Kidney (tissue), 14 donors: ENCODE measurements around the gene CRIM1. TPM values are rescaled to one million over a fixed set of nuclear protein-coding genes. Genes with fewer than 3 reads are reported as not detected.

Source experiments
- DNase-seq, 5 donors: peaks; one replicate each; pipeline ENCODE4 v3.0.0-alpha.2; 2013 to 2020
- FAIRE-seq: peaks from 2 replicates; lab custom pipeline; 2012; peaks lifted over from hg19 to GRCh38; lab: Jason Lieb, UNC
- H3K27ac ChIP-seq, 2 donors: one replicate each; pipeline ENCODE4 v1.7.0; 2013; ENCODE audit warnings: low read depth in 2 of 2, low read length in 2 of 2, inconsistent platforms in 1 of 2
- H3K27me3 ChIP-seq: one replicate; pipeline ENCODE4 v1.7.1; 2013; ENCODE audit warnings: low read length, inconsistent platforms; ENCODE audit not compliant: control insufficient read depth, insufficient read depth
- H3K36me3 ChIP-seq, 3 donors: one replicate each; pipeline versions ENCODE4 v1.7.0 to v1.7.1; 2013; ENCODE audit warnings: low read length in 3 of 3, control low read depth in 1 of 3, inconsistent platforms in 1 of 3; ENCODE audit not compliant: insufficient read depth in 3 of 3, control insufficient read depth in 2 of 3
- H3K4me1 ChIP-seq, 3 donors: one replicate each; pipeline versions ENCODE4 v1.7.0 to v1.7.1; 2013; ENCODE audit warnings: low read length in 3 of 3, inconsistent platforms in 1 of 3, low read depth in 1 of 3; ENCODE audit not compliant: control insufficient read depth in 2 of 3, insufficient read depth in 2 of 3
- H3K4me3 ChIP-seq, 3 donors: one replicate each; pipeline versions ENCODE4 v1.7.0 to v1.8.1; 2013; ENCODE audit warnings: low read length in 3 of 3, control low read depth in 1 of 3, inconsistent platforms in 1 of 3
- H3K9ac ChIP-seq, 3 donors: one replicate each; pipeline versions ENCODE4 v1.7.0 to v1.7.1; 2013; ENCODE audit warnings: low read length in 3 of 3, control low read depth in 1 of 3, inconsistent platforms in 1 of 3
- H3K9me3 ChIP-seq, 3 donors: one replicate each; pipeline versions ENCODE4 v1.7.0 to v1.7.1; 2013; ENCODE audit warnings: low read length in 3 of 3, control low read depth in 1 of 3, inconsistent platforms in 1 of 3; ENCODE audit not compliant: control insufficient read depth in 2 of 3, insufficient read depth in 1 of 3
- intact Hi-C: fragments of 100-400 bp; cut with DNase I; formaldehyde crosslinking; loops from one replicate; pipeline ENCODE4 v1.11.1; 2022
- polyA plus RNA-seq: library from polyadenylated mRNA; stranded (reverse); fragments of 350-450 nt; fragmentation: Illumina TruSeq; extraction: RNeasy Lipid Tissue Mini Kit (QIAGEN cat#74804); gene quantifications from one replicate; pipeline ENCODE4 v1.2.3, GENCODE V29; 2014; ENCODE audit warnings: low read depth, low replicate concordance; ENCODE audit not compliant: insufficient read depth
- total RNA-seq: library from RNA; stranded (reverse); fragmentation: NEBNext Ultra II Directional; extraction: Animal tissue kit (Norgen Biotek cat#: 25700); gene quantifications from one replicate; pipeline ENCODE4 v1.2.1, GENCODE V29; 2021
- TF ChIP-seq, protein P1 (sequence below): IDR thresholded peaks from 3 replicates; pipeline ENCODE4 v1.5.1; 2012; ENCODE audit warnings: mild to moderate bottlenecking, moderate library complexity, borderline replicate concordance; ENCODE audit not compliant: insufficient read depth; ENCODE audit errors: extremely low read depth
- donor health status: control.
- donor health status: control.
- donor health status: control.
- donor health status: control.
- donor health status: control.
- donor health status: DM: yes; HTN: yes; CAD: no.
- donor health status: Normal renal cell carcinoma (clear cell type).

CRIM1 gene
- total and polyA plus RNA-seq, 2 donors from 2014 or later = 47.2 to 154 TPM

DNA sequence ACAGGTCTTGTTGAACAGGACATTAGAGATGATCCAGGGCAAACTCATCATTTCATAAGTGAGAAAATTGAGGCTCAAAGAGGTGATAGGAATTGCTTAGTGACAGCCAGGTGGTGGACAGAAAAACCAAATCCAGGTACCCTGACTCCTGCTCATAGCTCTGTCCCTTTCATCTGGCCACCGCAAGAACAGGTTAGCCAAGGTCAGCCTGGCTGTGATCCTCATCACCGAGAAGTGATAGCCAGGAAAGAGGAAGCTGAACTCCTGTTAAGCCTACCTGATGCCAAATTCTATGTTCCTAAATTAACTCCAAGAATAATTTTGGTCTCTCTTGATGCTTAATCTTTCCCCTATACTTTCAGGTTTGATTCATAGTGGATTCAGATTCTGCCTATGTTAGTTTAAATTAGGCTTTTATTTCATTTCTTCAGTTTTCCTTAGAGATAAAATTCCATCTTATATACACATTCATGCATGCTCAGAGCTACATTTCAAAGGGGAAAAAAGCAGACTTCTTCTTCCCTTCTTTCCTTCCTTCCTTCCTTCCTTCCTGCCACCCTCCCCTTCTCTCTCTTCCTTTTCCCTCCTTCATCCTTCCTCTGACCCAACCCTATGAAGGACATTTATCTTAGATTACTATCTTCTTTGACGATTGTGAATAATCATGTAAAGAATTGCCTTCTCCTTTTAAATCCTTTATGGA is 17.3 kb upstream of the CRIM1 start:
- no peaks in the 10 kb centered on the region for H3K36me3 ChIP-seq
- H3K4me3 ChIP-seq = no peak overlapping the region
- H3K9me3 ChIP-seq = no peaks in the 10 kb centered on the region
- H3K4me1 ChIP-seq = peaks cover 0 to 3% (median 0%) of the 10 kb centered on the region in 3 donors
- no peak for FAIRE-seq
- intact Hi-C loops = no loop called here
- H3K9ac ChIP-seq = no peak overlapping the region
- TF ChIP-seq, protein P1, sequence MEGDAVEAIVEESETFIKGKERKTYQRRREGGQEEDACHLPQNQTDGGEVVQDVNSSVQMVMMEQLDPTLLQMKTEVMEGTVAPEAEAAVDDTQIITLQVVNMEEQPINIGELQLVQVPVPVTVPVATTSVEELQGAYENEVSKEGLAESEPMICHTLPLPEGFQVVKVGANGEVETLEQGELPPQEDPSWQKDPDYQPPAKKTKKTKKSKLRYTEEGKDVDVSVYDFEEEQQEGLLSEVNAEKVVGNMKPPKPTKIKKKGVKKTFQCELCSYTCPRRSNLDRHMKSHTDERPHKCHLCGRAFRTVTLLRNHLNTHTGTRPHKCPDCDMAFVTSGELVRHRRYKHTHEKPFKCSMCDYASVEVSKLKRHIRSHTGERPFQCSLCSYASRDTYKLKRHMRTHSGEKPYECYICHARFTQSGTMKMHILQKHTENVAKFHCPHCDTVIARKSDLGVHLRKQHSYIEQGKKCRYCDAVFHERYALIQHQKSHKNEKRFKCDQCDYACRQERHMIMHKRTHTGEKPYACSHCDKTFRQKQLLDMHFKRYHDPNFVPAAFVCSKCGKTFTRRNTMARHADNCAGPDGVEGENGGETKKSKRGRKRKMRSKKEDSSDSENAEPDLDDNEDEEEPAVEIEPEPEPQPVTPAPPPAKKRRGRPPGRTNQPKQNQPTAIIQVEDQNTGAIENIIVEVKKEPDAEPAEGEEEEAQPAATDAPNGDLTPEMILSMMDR = no peak
- DNase-seq = no peak
- no peaks in the 10 kb centered on the region for H3K27me3 ChIP-seq
- H3K27ac ChIP-seq = no peak overlapping the region

DNA sequence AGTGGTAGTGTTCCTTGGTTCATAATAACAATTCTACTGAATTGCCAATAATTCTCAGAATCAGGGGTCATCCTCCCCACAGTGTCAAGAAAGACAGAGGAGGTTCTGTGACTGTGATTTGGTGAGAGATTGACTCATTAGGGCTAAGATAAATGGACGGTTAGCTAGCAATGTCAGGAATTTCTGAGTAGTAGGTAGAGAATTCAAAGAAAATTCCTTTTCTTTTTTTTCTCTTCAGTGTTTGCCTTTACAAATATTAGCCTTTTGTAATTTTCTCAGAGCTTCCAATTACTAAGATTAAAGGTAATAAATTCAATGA is 16.8 kb upstream of the CRIM1 start:
- no peaks in the 10 kb centered on the region for H3K36me3 ChIP-seq
- intact Hi-C loops = no loop called here
- H3K4me3 ChIP-seq = no peak overlapping the region
- H3K27me3 ChIP-seq = no peaks in the 10 kb centered on the region
- FAIRE-seq = no peak
- TF ChIP-seq, protein P1 = no peak
- peaks cover 0 to 3% (median 0%) of the 10 kb centered on the region in 3 donors for H3K4me1 ChIP-seq
- H3K27ac ChIP-seq = no peak overlapping the region
- no peaks in the 10 kb centered on the region for H3K9me3 ChIP-seq
- DNase-seq = no peak
- no peak overlapping the region for H3K9ac ChIP-seq

DNA sequence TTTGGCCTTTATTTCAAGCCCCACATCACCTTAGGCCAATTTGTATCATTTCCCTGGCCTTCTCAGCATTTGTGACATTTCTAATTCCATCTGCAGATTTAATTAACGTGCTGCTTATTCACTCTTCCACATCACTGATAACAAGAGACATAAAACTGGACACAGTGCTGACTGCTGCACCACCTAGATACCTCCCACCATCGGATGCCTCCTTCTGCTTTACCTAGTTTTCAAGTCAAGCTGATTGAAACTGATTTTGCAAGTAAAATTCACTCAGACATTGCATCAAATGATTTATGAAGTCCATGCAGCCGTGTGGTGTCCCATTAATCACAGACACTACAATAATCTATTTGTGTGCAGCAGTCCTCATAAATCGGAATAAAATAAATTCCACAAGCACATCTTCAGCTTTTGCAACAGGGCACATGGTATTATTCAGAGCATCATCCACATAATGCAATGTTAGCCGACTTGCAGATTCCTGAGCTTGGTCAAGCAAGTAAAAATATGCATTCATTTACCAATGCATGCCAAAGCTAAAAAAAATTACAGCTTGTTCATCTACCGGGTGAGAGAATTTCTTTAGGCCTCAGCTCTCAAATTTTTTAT is 15.9 kb upstream of the CRIM1 start:
- H3K9me3 ChIP-seq = no peaks in the 10 kb centered on the region
- H3K4me3 ChIP-seq = no peak overlapping the region
- H3K27me3 ChIP-seq = no peaks in the 10 kb centered on the region
- TF ChIP-seq, protein P1 = no peak
- FAIRE-seq (no peak), DNase-seq (no peak)
- no peak overlapping the region for H3K9ac ChIP-seq
- peaks cover 0 to 3% (median 0%) of the 10 kb centered on the region in 3 donors for H3K4me1 ChIP-seq
- no peak overlapping the region for H3K27ac ChIP-seq
- intact Hi-C loops = no loop called here
- H3K36me3 ChIP-seq = no peaks in the 10 kb centered on the region
